LHCN-M2 (cell line): ENCODE results near the gene TAPBP. TPM values are rescaled to one million over a fixed set of nuclear protein-coding genes. Genes with fewer than 3 reads are reported as not detected.
"Not testable (repeated sequence)": the region's sequence is repeated elsewhere in the genome, so short reads cannot be mapped to it uniquely, and the experiment has no call there.

ENCODE experiments used
- DNase-seq: peaks from one replicate; pipeline ENCODE4 v3.0.0-alpha.2; 2012; ENCODE audit warnings: low read depth
- polyA plus RNA-seq: library from polyadenylated mRNA; unstranded; fragments of >200 nt; gene quantifications from one replicate; pipeline ENCODE4 v1.2.1, GENCODE V29; 2012; ENCODE audit warnings: missing spikeins
- total RNA-seq: library from RNA; depleted of rRNA; stranded (reverse); fragments of >200 nt; gene quantifications from 2 replicates; pipeline ENCODE4 v1.2.3, GENCODE V29; 2014; rRNA removed

The TAPBP gene
- total RNA-seq, result 44.9 and 57.9 TPM in 2 replicates
- polyA plus RNA-seq, result 44.5 TPM

DNA sequence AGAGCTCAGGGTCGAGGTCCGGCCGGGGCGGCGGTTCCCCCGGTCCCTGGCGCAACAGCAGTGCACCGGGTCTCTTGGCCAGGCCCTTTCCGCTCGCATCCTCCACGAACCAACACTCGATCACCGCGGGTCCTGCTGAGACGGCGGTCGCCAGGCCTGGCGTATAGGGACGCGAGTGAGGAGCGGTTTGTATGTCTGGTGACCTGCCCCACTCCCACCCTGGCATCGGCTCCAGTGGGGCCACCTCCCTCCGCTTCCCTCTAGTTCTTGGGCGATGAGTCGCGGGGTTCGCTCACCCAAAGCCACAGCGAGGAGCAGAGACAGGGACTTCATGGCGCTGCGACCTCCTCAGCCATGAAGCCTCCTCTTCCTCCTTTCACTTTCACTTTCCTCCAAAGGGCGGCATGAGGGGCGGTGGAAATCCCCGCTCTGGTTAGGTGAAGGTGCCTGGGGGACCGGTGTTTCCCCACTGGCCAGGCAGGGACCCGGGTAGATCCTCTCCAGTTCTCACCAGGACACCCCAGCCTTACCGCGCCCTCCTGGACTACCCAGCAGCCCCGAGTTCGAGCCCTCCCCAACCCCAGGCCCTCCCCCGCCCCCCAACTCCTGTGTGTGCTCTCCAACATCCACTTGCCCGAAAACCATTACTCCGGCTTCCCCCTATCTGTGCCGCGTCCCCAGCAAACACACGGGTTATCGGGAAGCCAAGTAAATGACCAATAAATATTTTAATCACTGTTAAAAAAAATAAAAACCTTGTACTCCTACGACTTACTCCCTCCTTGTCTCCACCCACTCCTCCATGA, at the start of gene TAPBP:
TAPBP (minus strand) TSS at position 370 of the 806 bp plus-strand sequence; CDS start at position 333, 37 bp downstream.
- peak; percentile 53 for DNase-seq

DNA sequence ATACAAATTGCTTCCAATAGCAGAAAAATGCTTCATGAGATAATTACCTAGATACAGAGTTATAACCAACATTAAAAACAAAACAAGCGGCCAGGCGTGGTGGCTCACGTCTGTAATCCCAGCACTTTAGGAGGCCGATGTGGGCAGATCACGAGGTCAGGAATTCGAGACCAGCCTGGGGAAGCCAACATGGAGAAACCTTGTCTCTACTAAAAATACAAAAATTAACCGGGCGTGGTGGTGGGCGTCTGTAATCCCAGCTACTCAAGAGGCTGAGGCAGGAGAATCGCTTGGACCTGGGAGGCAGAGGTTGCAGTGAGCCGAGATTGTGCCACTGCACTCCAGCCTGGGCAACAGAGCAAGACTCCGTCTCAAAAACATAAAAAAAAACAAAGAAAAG, 49.6 kb upstream of the TAPBP start:
- not testable (repeated sequence) for DNase-seq

DNA sequence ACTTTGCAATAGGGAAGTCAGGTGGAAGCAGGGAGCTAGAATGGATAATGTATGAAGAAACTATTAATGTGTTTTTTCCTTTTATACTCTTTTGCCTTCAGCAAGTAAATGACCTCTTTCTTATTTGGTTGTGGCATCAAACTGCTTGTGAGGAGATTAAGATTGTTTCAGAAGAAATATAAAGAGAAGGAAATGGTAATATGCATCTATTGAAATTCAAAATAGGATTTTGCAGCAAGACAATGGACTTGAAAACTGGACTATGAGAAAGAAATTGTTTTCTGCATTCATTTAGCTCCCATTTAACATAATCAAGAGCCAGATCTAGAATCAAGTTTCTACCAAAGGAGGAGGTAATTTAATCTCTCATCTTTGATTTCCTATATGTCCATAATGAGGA, 45.5 kb upstream of the TAPBP start:
- no peak for DNase-seq

DNA sequence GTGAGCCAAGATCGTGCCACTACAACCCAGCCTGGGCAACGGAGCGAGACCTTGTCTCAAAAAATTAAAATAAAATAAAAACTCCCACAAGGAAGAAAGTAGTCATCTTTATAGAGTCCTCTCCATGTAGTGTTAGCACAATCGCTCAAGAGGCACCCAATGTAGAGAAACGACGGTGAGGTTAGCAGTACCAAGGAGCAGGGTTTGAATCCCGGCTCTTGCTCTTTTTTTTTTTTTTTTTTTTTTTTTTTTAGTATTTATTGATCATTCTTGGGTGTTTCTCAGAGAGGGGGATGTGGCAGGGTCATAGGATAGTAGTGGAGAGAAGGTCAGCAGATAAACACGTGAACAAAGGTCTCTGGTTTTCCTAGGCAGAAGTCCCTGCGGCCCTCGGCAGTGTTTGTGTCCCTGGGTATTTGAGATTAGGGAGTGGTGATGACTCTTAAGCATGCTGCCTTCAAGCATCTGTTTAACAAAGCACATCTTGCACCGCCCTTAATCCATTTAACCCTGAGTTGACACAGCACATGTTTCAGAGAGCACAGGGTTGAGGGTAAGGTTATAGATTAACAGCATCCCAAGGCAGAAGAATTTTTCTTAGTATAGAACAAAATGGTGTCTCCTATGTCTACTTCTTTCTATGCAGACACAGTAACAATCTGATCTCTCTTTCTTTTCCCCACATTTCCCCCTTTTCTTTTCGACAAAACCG, 43.4 kb upstream of the TAPBP start:
- DNase-seq, result not testable (repeated sequence)

DNA sequence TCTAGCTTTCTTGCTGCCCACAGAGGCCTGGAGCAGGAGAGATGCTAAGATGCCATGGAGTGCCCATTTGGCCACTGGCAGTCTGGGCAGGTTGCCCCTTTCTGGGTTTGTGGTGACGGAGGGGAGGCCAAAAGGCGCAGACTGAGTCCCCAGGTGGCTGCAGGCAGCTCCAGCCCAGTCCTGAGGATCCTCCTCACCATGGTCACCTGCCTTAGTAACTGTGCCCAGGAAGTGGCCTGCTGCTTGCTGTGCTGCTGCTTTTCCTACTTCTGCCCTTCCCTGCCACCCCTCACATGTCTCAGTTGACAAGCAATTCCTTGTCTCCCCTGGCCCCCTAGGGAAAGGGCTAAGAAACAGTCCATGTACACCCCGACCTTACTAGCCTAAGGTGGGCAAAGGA, 42.4 kb upstream of the TAPBP start:
- DNase-seq, result no peak

DNA sequence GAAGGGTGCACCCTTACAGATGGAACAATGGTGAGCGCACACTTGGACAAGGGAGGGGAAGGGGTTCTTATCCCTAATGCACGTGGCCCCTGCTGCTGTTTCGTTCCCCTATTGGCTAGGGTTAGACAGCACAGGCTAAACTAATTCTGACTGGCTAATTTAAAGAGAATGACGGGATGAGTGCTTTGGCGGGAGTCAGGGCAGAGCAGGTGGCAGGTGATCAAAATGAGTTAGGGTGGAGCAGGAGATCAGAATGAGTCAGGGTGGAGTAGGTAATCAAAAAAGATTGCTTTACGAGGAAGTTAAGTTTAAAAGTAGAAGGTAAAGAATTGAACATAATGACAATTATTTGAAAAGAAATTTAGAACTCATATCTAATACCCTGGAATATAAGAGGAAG, 42.0 kb upstream of the TAPBP start:
- not testable (repeated sequence) for DNase-seq

DNA sequence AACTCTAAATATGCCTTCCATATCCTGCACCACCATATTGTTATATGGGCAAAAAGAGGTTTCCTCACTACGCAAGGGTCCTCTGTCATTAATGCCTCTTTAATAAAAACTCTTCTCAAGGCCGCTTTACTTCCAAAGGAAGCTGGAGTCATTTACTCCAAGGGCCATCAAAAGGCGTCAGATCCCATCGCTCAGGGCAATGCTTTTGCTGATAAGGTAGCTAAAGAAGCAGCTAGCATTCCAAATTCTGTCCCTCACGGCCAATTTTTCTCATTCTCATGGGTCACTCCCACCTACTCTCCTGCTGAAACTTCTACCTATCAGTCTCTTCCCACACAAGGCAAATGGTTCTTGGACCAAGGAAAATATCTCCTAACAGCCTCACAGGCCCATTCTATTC, 33.9 kb upstream of the TAPBP start:
- DNase-seq, result no peak

DNA sequence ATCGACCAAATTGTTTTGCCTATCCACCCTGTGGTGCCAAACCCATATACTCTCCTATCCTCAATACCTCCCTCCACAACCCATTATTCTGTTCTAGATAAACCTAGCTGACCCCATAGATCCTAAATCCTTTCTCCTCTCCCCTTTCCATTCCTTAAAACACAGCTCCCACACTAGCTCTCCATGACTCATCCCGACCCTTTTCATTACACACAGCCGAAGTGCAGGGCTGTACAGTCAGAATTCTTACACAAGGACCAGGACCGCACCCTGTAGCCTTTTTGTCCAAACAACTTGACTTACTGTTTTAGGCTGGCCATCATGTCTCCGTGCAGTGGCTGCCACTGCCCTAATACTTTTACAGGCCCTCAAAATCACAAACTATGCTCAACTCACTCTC, 33.1 kb upstream of the TAPBP start:
- DNase-seq, result peak; percentile 21

DNA sequence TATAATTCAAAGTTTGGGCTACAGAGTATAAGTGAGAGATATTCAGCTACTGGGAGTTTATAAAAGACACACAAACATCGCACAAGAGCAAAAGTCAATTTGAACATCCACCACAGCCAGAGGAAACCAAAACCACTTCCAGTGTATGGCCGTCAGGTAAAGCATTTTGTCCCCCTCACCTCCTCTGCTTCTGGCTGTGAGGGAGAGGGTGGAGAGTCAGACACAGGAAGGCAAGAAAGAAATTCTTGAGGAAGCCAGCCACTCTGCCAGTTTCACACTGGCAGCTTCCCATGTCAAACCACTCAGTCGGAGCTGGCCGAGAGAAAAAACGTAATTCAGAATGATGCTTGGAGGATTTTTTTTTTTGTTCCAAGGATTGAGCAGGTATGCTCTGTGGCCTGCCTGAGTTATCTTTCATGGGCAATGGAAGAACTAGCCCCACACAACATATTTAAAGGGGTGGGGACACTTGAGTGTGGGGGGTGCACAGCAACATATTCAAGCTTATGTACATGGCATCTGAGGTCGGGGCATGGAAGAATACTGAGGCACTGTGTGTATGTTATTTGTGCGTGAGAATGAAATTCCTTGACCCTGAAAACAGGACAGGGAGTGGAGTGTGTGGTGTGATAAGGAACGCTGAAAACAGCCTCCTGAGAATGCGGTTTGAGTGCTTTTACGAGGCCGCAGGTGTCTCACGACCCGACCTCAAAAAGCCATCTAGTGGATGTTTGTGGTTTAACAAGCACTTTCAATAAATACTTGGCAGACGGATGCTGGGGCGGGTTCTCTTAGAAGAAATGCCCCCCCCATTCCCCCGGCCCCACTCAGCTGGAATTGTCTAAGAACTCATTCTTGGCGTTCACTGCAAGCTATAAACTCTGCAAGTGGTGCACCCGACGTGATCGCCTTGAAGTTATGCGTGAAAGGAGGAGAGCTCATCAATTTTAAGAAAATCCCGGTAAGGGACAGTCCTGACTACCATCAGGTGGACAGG, 31.1 kb upstream of the TAPBP start:
- peak; percentile 75 for DNase-seq

DNA sequence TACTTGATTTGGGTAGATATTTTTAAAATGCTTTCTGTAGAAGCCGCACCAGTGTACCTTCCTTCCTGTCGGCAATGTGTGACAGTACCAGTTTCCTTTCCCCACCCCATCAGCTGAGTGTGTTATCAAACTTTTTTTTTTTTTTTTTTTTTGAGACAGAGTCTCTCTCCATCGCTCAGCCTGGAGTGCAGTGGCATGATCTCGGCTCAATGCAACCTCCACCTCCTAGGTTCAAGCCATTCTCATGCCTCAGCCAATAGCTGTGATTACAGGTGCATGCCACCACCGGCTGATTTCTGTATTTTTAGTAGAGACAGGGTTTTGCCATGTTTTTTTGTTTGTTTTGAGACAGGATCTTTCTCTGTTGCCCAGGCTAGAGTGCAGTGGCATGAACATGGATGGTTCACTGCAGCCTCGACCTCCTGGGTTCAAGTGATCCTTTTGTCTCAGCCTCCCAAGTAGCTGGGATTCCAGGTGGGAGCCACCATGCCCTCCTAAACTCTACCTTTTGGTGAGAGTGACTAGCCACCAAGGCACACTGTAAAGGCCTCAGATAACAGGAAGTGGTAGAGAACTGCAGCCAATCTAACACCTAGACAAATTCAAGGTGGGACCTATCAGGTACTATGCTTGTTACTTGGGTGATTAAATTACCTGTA, 30.2 kb upstream of the TAPBP start:
- DNase-seq, result no peak

DNA sequence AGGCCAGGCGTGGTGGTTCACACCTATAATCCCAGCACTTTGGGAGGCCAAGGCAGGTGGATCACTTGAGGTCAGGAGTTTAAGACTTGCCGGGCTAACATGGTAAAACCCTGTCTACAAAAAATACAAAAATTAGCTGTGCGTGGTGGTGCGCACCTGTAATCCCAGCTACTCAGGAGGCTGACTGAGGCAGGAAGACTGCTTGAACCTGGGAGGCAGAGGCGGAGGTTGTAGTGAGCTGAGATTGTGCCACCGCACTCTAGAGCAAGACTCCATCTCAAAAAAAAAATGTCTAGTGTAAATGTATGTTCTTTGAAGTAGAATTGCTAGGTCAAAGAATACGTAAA, 29.7 kb upstream of the TAPBP start:
- DNase-seq, result not testable (repeated sequence)

DNA sequence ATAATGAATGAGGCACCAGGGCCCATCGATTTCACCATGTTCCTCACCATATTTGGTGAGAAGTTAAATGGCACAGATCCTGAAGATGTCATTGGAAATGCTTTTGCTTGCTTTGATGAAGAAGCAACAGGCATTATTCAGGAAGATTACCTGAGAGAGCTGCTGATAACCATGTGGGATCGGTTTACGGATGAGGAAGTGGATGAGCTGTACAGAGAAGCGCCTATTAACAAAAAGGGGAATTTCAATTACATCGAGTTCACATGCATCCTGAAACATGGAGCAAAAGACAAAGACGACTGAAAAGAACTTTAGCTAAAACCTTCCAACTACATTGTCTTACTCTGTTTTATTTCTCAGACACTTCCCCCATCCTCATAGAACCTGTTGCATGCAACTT, 25.3 kb upstream of the TAPBP start:
- DNase-seq, result no peak

DNA sequence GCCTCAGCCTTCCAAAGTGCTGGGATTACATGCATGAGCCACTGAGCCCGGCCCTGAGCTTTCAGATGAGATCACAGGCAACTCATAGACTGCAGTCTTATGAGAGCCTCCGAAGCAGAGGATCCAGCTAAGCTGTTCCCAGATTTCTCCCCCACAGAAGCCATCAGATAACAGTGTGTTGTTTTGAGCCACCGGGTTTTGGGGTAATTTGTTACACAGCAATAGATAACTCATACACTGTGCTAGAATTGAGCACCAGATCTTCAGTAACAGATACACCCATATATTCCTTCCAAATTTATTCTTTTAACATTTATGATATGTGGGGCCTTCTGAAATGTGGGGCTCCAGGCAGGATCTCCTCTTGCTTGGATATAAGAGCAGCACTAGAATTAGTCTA, 22.6 kb upstream of the TAPBP start:
- no peak for DNase-seq

DNA sequence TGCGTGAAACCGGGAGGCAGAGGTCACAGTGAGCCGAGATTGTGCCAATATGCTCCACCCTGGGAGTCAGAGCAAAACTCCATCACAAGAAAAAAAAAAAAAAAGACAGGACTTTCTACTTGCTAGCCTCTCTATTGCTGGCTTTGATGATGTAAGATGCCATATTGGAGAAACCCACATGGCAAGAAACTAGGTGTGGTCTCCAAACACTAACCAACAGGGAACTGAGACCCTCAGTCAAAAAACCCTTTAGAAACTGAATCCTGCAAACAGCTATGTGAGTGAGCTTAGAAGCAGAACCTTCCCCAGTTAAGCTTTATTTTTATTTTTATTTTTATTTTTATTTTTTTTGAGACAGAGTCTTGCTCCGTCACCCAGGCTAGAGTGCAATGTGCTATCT, 22.0 kb upstream of the TAPBP start:
- no peak for DNase-seq

DNA sequence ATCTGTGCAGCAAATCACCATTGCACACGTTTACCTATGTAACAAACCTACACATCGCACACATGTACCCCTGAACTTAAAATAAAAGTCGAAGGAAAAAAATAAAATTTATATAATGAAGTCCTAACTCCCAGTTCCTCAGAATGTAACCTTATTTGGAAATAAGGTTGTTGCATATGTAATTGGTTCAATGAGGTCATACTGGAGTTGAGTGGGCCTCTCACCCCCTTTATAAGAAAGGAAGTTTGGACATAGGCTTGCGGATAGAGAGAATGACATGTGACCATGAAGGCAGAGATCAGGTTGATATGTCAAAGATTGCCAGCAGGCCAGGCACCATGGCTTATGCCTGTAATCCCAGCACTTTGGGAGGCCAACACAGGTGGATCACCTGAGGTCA, 19.8 kb upstream of the TAPBP start:
- no peak for DNase-seq

DNA sequence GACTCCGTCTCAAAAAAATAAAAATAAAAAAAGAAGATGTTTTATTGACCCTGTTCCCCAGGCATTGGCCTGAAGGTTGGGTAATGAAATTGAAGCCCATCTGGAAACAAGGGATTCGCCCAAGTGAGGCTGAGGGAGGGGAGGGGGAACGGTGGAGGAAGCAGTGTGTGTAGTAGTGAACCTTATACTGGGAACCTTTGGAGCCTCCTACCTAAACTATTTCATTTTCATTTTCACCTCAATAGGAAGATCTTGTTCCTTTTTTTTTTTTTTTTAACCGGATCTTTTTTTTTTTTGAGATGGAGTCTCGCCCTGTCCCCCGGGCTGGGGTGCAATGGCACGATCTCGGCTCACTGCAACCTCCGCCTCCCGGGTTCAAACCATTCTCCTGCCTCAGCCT, 16.9 kb upstream of the TAPBP start:
- DNase-seq, result no peak

DNA sequence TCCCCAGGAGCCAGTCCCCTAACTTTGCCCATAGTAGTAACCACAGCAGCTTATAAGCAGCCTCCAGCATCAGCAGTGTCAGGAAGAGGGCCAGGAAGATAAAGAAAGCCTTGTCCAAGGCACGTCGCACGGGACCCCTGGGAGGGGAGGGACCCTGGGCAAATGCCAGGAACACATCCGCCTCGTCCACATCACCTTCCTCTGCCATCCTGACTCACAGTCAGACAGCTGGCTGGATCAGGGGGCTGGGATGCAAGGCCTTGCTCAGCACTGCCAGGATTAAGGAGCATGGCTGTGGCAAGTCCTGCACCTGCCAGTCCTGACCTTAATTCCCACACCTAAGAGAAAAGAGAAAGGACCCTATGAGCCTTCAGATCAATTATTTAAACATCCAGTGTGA, 15.2 kb upstream of the TAPBP start:
- DNase-seq, result no peak

DNA sequence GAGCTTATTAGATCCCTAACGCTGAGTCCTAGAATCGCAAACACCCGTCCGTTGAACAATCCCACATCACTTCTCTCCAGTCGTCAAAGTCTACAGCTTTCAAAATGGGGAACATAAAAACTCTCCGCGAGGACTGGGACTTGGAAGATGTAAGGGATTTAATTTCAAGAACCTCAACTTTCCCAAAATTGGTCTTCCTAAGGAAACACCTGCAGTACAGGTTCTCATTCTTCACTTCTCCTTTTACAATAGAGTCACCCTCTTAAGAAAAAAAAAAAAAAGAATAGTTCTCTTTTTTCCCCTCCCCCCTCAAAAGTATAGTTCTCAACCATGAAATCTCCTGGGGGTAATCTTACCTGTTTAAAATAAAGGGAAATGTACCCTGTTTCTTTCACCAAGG, 10.2 kb upstream of the TAPBP start:
- DNase-seq, result no peak

DNA sequence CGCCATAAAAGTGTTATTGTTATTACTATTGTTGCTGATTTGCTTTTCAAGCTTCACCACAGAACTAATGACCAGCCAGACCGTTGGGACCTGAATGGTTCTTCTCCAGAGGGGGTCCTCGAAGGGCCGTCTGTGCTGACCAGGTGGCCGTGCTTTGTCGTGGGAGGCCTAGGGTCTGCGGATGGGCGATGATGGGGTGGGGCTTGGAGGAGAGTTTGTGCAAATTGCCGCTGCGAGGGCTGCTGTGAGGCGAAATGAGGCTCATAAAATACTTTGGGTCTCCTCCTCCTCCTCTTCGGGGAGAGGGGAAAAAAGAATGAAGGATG, 9.7 kb upstream of the TAPBP start:
- no peak for DNase-seq

DNA sequence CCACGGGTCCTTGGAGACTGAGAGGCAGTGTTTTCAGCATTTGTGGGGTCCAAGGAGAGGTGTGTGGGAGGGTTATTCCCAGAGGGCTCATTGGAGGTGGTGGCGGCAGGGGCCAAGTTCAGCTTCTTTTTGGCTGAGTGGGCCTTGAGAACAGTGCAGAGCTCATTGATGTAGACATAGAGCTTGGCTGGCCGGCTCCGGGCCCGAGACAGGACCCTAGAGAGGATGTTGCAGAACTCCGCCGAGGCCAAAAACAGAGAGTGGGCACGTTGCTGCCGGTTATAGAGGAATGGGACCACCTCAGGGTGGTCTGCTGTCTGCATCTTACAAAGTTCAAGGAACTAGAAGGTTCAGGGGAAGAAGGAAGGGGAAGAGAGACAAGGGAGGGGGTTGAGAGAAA, 7.3 kb upstream of the TAPBP start:
- no peak for DNase-seq

DNA sequence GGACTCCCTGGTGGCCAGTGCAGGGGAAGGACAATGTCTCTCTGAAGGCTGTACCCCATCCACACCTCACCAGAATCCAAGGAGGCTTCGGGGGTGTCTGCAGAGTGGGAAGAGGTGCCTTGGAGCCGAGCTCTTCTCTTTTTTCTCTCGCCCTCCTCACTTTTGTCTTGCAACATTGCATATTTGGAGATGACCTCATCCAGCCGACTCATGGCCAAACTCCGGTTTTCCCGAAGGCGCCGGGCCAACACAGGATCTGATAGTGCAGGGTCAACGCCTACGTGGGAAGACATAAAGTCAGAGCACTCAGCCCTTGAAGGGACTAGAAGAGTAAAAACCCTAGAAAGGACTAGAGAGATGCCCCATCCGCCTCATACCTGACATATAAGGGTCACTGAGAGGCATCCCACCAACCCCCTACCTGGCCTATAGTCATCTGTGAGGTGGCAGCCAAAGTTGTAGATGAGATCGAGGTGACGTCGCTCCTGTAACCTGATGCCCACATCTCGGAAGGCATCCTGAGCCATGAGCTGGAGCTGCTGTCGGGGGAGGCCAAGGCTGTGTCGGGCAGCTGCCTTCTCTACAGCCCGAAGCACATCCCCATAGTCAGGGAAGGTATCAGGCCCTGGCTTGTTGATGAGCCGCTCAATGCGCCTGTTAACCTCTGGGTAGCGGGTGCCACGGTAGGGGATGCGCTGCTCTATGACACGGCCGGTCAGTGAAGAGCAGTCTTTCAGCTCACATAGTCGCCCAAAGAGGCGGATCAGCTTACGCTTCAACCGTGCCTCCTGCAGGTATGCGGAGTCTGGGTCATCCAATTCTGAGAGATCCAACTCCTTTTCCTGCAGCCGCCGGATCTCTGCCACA, 6.7 kb upstream of the TAPBP start:
- DNase-seq, result peak; percentile 87
